Hematopoietic multipotent progenitor cell treated with erythropoietin and hydrocortisone succinate and interleukin-3 and kit ligand, for 4 days (in vitro differentiated cells): ENCODE results near the gene PRICKLE4.
"Not testable (repeated sequence)": the region's sequence is repeated elsewhere in the genome, so short reads cannot be mapped to it uniquely, and the experiment has no call there.

Source experiments
- DNase-seq: peaks from one replicate; pipeline ENCODE4 v3.0.0-alpha.2; 2015

PRICKLE4 gene

GRCh38 chr6:41746107-41746506, 34.5 kb upstream of the PRICKLE4 start:
- no peak for DNase-seq

- no peak for DNase-seq
These were observed 33.1 kb upstream of the PRICKLE4 start, which contains the start of gene PGC for GRCh38 chr6:41747256-41748101. Gene PGC (minus strand): TSS chr6:41747397. CDS start chr6:41747334, 63 bp downstream.

GRCh38 chr6:41748102-41748477, 32.5 kb upstream of the PRICKLE4 start:
- DNase-seq, result no peak

- DNase-seq, result no peak
These were observed 32.0 kb upstream of the PRICKLE4 start for GRCh38 chr6:41748542-41748941.

- DNase-seq, result no peak
These were observed 30.2 kb upstream of the PRICKLE4 start for GRCh38 chr6:41750374-41750773.

GRCh38 chr6:41755895-41756294, 24.7 kb upstream of the PRICKLE4 start:
- no peak for DNase-seq

- DNase-seq, result no peak
These were observed 24.2 kb upstream of the PRICKLE4 start for GRCh38 chr6:41756354-41756753.

- no peak for DNase-seq
These were observed 23.3 kb upstream of the PRICKLE4 start for GRCh38 chr6:41757271-41757670.

GRCh38 chr6:41757931-41758640, 22.5 kb upstream of the PRICKLE4 start:
- no peak for DNase-seq

- no peak for DNase-seq
These were observed 21.9 kb upstream of the PRICKLE4 start for GRCh38 chr6:41758641-41759035.

GRCh38 chr6:41759106-41759904, 21.3 kb upstream of the PRICKLE4 start:
- DNase-seq, result no peak

- DNase-seq, result no peak
These were observed 20.5 kb upstream of the PRICKLE4 start for GRCh38 chr6:41759905-41760579.

- no peak for DNase-seq
These were observed 17.1 kb upstream of the PRICKLE4 start for GRCh38 chr6:41763470-41763869.

- DNase-seq, result not testable (repeated sequence)
These were observed 14.4 kb upstream of the PRICKLE4 start for GRCh38 chr6:41766043-41766664.

- peak; percentile 90 for DNase-seq
These were observed 13.3 kb upstream of the PRICKLE4 start for GRCh38 chr6:41767112-41767833.

- DNase-seq, result peak; percentile 79
These were observed 11.9 kb upstream of the PRICKLE4 start for GRCh38 chr6:41768545-41769308.

GRCh38 chr6:41769376-41769775, 11.2 kb upstream of the PRICKLE4 start:
- DNase-seq, result no peak

- DNase-seq, result no peak
These were observed 10.1 kb upstream of the PRICKLE4 start for GRCh38 chr6:41770381-41771057.

- DNase-seq, result no peak
These were observed 9.3 kb upstream of the PRICKLE4 start for GRCh38 chr6:41771058-41771983.
